OCI-LY1 (cell line): Measurements from ENCODE around the gene SERPIND1.

ENCODE experiments used
- EZH2 ChIP-seq: fragments of 200-600 bp; sonication (generic), shearing (Covaris generic); IDR thresholded peaks from 2 replicates; pipeline ENCODE4 v1.8.0; 2017; ENCODE audit warnings: borderline replicate concordance, mixed run types, mild to moderate bottlenecking, antibody characterized with exemption, low read length, moderate library complexity, mixed read lengths
- TF ChIP-seq, protein P1 (sequence below): fragments of 200-600 bp; sonication (generic), shearing (Covaris generic); IDR thresholded peaks from 2 replicates; pipeline ENCODE4 v1.5.1; 2017; ENCODE audit warnings: mild to moderate bottlenecking, antibody characterized with exemption, low read length, moderate library complexity, mixed read lengths

DNA sequence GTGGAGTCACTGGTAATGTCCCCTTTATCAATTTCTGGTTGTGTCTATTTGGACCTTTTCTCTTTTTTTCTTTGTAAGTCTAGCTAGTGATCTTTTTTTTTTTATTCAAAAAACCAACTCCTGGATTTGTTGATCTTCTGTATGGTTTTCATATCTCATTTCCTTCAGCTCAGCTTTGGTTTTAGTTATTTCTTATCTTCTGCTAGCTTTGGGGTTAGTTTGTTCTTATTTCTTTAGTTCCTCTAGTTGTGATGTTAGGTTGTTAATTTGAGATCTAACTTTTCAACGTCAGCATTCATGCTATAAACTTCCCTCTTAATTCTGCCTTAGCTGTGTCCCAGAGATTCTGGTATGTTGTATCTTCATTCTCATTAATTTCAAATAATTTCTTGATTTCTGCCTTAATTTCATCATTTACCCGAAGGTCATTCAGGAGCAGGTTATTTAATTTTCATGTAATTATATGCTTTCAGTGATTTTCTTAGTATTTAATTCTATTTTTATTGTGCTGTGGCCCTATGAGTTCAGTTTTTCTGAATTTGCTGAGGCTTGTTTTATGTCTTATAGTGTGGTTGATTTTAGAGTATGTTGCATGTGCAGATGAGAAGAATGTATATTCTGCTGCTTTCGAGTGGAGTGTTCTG, 55.7 kb downstream of the SERPIND1 start:
- TF ChIP-seq, protein P1, sequence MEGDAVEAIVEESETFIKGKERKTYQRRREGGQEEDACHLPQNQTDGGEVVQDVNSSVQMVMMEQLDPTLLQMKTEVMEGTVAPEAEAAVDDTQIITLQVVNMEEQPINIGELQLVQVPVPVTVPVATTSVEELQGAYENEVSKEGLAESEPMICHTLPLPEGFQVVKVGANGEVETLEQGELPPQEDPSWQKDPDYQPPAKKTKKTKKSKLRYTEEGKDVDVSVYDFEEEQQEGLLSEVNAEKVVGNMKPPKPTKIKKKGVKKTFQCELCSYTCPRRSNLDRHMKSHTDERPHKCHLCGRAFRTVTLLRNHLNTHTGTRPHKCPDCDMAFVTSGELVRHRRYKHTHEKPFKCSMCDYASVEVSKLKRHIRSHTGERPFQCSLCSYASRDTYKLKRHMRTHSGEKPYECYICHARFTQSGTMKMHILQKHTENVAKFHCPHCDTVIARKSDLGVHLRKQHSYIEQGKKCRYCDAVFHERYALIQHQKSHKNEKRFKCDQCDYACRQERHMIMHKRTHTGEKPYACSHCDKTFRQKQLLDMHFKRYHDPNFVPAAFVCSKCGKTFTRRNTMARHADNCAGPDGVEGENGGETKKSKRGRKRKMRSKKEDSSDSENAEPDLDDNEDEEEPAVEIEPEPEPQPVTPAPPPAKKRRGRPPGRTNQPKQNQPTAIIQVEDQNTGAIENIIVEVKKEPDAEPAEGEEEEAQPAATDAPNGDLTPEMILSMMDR, result no peak
- no peak for TF ChIP-seq EZH2
